Measurements from ENCODE around the gene BBIP1.
A peak's percentile ranks its signal among the peaks of the same experiment; 100 is the strongest.
"Not testable (repeated sequence)": the region's sequence is repeated elsewhere in the genome, so short reads cannot be mapped to it uniquely, and the experiment has no call there.

Gene BBIP1

GRCh38 chr10:110870823-110871297 is 48.1 kb downstream of the BBIP1 start:
- Mint-ChIP-seq H3K27ac (peak overlapping the region; percentile 99), H3K36me3 (ENCODE audit: low read depth) (peaks cover 21% of the 10 kb centered on the region), H3K4me3 (peak overlapping the region; percentile 86), H3K27me3 (no peaks in the 10 kb centered on the region), H3K9me3 (no peaks in the 10 kb centered on the region), H3K4me1 (ENCODE audit: low read depth) (peaks cover 47% of the 10 kb centered on the region)
- intact Hi-C loops (cut with micrococcal nuclease) = loop anchor here (5.0 kb wide), 2 partner anchors 34 to 69 kb away; no protein-coding TSS in a partner anchor

GRCh38 chr10:110868981-110869380 is 50.0 kb downstream of the BBIP1 start:
- H3K9me3 Mint-ChIP-seq = no peaks in the 10 kb centered on the region
- peaks cover 64% of the 10 kb centered on the region for H3K4me1 Mint-ChIP-seq (ENCODE audit: low read depth)
- H3K27ac Mint-ChIP-seq = peak overlapping the region; percentile 99
- peaks cover 17% of the 10 kb centered on the region for H3K36me3 Mint-ChIP-seq (ENCODE audit: low read depth)
- H3K4me3 Mint-ChIP-seq = no peak overlapping the region
- no peaks in the 10 kb centered on the region for H3K27me3 Mint-ChIP-seq
- intact Hi-C loops (cut with micrococcal nuclease) = loop anchor here (5.0 kb wide), 1 partner anchor 372 kb away; the partner anchor contains the start of gene DUSP5

- Mint-ChIP-seq H3K4me1 (ENCODE audit: low read depth) (peaks cover 74% of the 10 kb centered on the region), H3K4me3 (peak overlapping the region; percentile 9), H3K27ac (peak overlapping the region; percentile 99), H3K36me3 (ENCODE audit: low read depth) (peaks cover 17% of the 10 kb centered on the region), H3K9me3 (no peaks in the 10 kb centered on the region), H3K27me3 (no peaks in the 10 kb centered on the region)
- intact Hi-C loops (cut with micrococcal nuclease) = loop anchor here (5.0 kb wide), 1 partner anchor 371 kb away; the partner anchor contains the start of gene DUSP5
These were observed 51.0 kb downstream of the BBIP1 start for GRCh38 chr10:110867807-110868465.

GRCh38 chr10:110867011-110867806 is 51.8 kb downstream of the BBIP1 start:
- intact Hi-C loops (cut with micrococcal nuclease) = loop anchor here (5.0 kb wide), 1 partner anchor 370 kb away; the partner anchor contains the start of gene DUSP5
- peaks cover 79% of the 10 kb centered on the region for H3K4me1 Mint-ChIP-seq (ENCODE audit: low read depth)
- peaks cover 17% of the 10 kb centered on the region for H3K36me3 Mint-ChIP-seq (ENCODE audit: low read depth)
- not testable (repeated sequence) for H3K9me3 Mint-ChIP-seq, H3K27me3 Mint-ChIP-seq
- H3K27ac Mint-ChIP-seq = peak overlapping the region; percentile 99
- H3K4me3 Mint-ChIP-seq = peak overlapping the region; percentile 9

GRCh38 chr10:110865809-110866482 is 53.0 kb downstream of the BBIP1 start:
- intact Hi-C loops (cut with micrococcal nuclease) = loop anchor here (2.0 to 5.0 kb wide), 2 partner anchors 53 to 369 kb away; partner anchors contain the start of genes BBIP1, DUSP5 and SHOC2
- no peaks in the 10 kb centered on the region for H3K27me3 Mint-ChIP-seq
- no peak overlapping the region for H3K4me3 Mint-ChIP-seq
- peak overlapping the region; percentile 99 for H3K27ac Mint-ChIP-seq
- peaks cover 6% of the 10 kb centered on the region for H3K36me3 Mint-ChIP-seq (ENCODE audit: low read depth)
- peaks cover 79% of the 10 kb centered on the region for H3K4me1 Mint-ChIP-seq (ENCODE audit: low read depth)
- H3K9me3 Mint-ChIP-seq = no peaks in the 10 kb centered on the region

GRCh38 chr10:110865186-110865808 is 53.7 kb downstream of the BBIP1 start:
- Mint-ChIP-seq H3K9me3 (no peaks in the 10 kb centered on the region), H3K27me3 (no peaks in the 10 kb centered on the region), H3K4me3 (peak overlapping the region; percentile 77), H3K36me3 (ENCODE audit: low read depth) (peaks cover 6% of the 10 kb centered on the region), H3K27ac (peak overlapping the region; percentile 99), H3K4me1 (ENCODE audit: low read depth) (peaks cover 79% of the 10 kb centered on the region)
- intact Hi-C loops (cut with micrococcal nuclease) = loop anchor here (2.0 to 5.0 kb wide), 2 partner anchors 54 to 368 kb away; partner anchors contain the start of genes BBIP1, DUSP5 and SHOC2

GRCh38 chr10:110864662-110865140 is 54.3 kb downstream of the BBIP1 start:
- Mint-ChIP-seq H3K27me3 (no peaks in the 10 kb centered on the region), H3K36me3 (ENCODE audit: low read depth) (peaks cover 6% of the 10 kb centered on the region), H3K9me3 (no peaks in the 10 kb centered on the region), H3K27ac (peak overlapping the region; percentile 99), H3K4me1 (ENCODE audit: low read depth) (peaks cover 79% of the 10 kb centered on the region), H3K4me3 (peak overlapping the region; percentile 77)
- intact Hi-C loops (cut with micrococcal nuclease) = loop anchor here (1.0 to 5.0 kb wide), 3 partner anchors 8 to 367 kb away; partner anchors contain the start of genes BBIP1, DUSP5 and SHOC2

- Mint-ChIP-seq H3K36me3 (ENCODE audit: low read depth) (no peaks in the 10 kb centered on the region), H3K4me3 (no peak overlapping the region), H3K27ac (peak overlapping the region; percentile 99), H3K9me3 (no peaks in the 10 kb centered on the region), H3K4me1 (ENCODE audit: low read depth) (peaks cover 79% of the 10 kb centered on the region), H3K27me3 (no peaks in the 10 kb centered on the region)
- intact Hi-C loops (cut with micrococcal nuclease) = loop anchor here (1.0 to 2.0 kb wide), 2 partner anchors 8 to 55 kb away; partner anchors contain the start of genes BBIP1 and SHOC2
These were observed 55.0 kb downstream of the BBIP1 start for GRCh38 chr10:110863956-110864355.

GRCh38 chr10:110863361-110863760 is 55.6 kb downstream of the BBIP1 start:
- intact Hi-C loops (cut with micrococcal nuclease) = no loop called here
- H3K36me3 Mint-ChIP-seq (ENCODE audit: low read depth) = no peaks in the 10 kb centered on the region
- H3K27ac Mint-ChIP-seq = peak overlapping the region; percentile 99
- H3K4me1 Mint-ChIP-seq (ENCODE audit: low read depth) = peaks cover 83% of the 10 kb centered on the region
- no peaks in the 10 kb centered on the region for H3K27me3 Mint-ChIP-seq
- no peaks in the 10 kb centered on the region for H3K9me3 Mint-ChIP-seq
- no peak overlapping the region for H3K4me3 Mint-ChIP-seq

GRCh38 chr10:110862961-110863360 is 56.0 kb downstream of the BBIP1 start:
- no peaks in the 10 kb centered on the region for H3K9me3 Mint-ChIP-seq
- H3K4me3 Mint-ChIP-seq = no peak overlapping the region
- no peaks in the 10 kb centered on the region for H3K27me3 Mint-ChIP-seq
- peaks cover 87% of the 10 kb centered on the region for H3K4me1 Mint-ChIP-seq (ENCODE audit: low read depth)
- peak overlapping the region; percentile 99 for H3K27ac Mint-ChIP-seq
- intact Hi-C loops (cut with micrococcal nuclease) = no loop called here
- no peaks in the 10 kb centered on the region for H3K36me3 Mint-ChIP-seq (ENCODE audit: low read depth)

- Mint-ChIP-seq H3K36me3 (ENCODE audit: low read depth) (no peaks in the 10 kb centered on the region), H3K4me1 (ENCODE audit: low read depth) (peaks cover 87% of the 10 kb centered on the region), H3K9me3 (no peaks in the 10 kb centered on the region), H3K27me3 (no peaks in the 10 kb centered on the region), H3K4me3 (no peak overlapping the region), H3K27ac (peak overlapping the region; percentile 99)
- intact Hi-C loops (cut with micrococcal nuclease) = no loop called here
These were observed 56.9 kb downstream of the BBIP1 start for GRCh38 chr10:110861930-110862649.

- Mint-ChIP-seq H3K4me3 (no peak overlapping the region), H3K27ac (peak overlapping the region; percentile 99), H3K4me1 (ENCODE audit: low read depth) (peaks cover 83% of the 10 kb centered on the region), H3K9me3 (no peaks in the 10 kb centered on the region), H3K36me3 (ENCODE audit: low read depth) (no peaks in the 10 kb centered on the region), H3K27me3 (no peaks in the 10 kb centered on the region)
- intact Hi-C loops (cut with micrococcal nuclease) = no loop called here
These were observed 57.5 kb downstream of the BBIP1 start for GRCh38 chr10:110861476-110861875.
